SH-SY5Y (cell line): Measurements from ENCODE around the gene CYP2S1.

Experiments used
- GATA2 ChIP-seq: IDR thresholded peaks from 2 replicates; pipeline ENCODE4 v1.6.1; 2011; ENCODE audit warnings: mild to moderate bottlenecking, low read depth, low read length
- GATA3 ChIP-seq: IDR thresholded peaks from 2 replicates; pipeline ENCODE4 v1.6.1; 2011; ENCODE audit warnings: low read depth, mild to moderate bottlenecking, low read length, moderate library complexity

DNA sequence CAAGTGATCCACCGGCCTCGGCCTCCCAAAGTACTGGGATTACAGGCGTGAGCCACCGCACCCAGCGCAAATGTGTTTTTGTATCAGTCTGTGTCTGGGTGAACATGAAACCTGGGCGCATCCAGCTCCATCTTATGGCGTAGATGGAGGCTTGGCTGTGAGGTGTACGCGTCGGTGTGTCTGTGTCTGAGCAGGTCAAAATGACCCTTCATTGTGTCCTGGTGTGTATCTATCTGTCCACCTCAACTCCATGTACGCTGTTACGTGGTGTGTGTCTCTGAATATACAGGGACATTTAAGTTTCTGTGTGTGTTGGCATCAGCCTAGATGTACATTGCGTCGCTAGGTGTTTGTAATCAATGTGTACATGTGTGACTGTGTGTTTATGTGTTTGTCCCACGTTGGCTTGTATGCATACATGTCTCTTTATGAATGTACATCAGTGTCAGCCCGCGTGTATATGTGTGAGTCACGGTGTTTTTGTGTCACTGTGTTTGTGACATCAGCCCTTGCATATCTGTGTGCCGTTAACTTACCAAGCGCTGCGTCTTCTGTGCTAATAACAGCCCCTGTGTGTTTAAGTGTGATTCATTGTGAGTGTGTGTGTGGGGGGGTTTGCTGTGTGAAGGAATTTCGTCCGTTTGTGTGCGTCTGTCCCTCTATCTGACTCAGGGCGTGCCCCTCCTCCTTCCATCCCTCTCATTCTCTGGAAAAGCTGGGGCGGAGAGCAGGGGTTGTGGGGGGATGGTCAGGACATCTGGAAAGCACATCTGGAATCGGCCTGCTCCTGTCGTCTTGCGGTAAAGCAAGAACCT lies 32.4 kb downstream of the CYP2S1 start:
- TF ChIP-seq GATA2 (no peak), GATA3 (no peak)
